ENCODE results near the gene CRK.

DNA sequence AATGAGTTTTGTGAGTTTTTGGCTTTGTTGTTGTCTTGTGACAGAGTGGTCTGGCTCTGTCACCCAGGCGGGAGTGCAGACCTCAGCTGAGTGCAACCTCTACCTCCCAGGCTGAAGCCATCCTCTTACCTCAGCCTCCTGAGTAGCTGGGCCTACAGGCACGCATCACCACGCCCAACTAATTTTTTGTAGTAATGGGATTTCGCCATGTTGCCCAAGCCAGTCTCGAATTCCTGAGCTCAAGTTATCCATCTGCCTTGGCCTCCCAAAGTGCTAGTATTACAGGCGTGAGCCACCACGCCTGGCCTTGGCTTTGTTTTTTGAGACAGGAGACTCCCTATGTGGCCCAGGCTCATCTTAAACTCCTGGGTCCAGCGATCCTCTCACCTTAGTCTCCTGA lies 15.1 kb downstream of the CRK start:
- TF ChIP-seq, protein P1, sequence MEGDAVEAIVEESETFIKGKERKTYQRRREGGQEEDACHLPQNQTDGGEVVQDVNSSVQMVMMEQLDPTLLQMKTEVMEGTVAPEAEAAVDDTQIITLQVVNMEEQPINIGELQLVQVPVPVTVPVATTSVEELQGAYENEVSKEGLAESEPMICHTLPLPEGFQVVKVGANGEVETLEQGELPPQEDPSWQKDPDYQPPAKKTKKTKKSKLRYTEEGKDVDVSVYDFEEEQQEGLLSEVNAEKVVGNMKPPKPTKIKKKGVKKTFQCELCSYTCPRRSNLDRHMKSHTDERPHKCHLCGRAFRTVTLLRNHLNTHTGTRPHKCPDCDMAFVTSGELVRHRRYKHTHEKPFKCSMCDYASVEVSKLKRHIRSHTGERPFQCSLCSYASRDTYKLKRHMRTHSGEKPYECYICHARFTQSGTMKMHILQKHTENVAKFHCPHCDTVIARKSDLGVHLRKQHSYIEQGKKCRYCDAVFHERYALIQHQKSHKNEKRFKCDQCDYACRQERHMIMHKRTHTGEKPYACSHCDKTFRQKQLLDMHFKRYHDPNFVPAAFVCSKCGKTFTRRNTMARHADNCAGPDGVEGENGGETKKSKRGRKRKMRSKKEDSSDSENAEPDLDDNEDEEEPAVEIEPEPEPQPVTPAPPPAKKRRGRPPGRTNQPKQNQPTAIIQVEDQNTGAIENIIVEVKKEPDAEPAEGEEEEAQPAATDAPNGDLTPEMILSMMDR (IDR thresholded peaks at IDR 0.05; ENCODE audit: low read depth, low read length) = no peak
- no peak for TF ChIP-seq POLR2A (IDR thresholded peaks at IDR 0.05; ENCODE audit: extremely low read depth, insufficient read length)

All from NB4 (cell line).